Activated CD8-positive, alpha-beta memory T cell treated with anti-CD3 and anti-CD28 coated beads, Interleukin-2, amount 50 U/mL, for 48 hours (primary cell): ENCODE measurements around the gene ANKRD55.
"Not testable (repeated sequence)": the region's sequence is repeated elsewhere in the genome, so short reads cannot be mapped to it uniquely, and the experiment has no call there.

Experiments used
- DNase-seq: peaks from one replicate; pipeline ENCODE4 v3.0.0-alpha.2; 2020

The ANKRD55 gene

GRCh38 chr5:56251918-56252553 is 18.9 kb upstream of the ANKRD55 start:
- DNase-seq = no peak

DNA sequence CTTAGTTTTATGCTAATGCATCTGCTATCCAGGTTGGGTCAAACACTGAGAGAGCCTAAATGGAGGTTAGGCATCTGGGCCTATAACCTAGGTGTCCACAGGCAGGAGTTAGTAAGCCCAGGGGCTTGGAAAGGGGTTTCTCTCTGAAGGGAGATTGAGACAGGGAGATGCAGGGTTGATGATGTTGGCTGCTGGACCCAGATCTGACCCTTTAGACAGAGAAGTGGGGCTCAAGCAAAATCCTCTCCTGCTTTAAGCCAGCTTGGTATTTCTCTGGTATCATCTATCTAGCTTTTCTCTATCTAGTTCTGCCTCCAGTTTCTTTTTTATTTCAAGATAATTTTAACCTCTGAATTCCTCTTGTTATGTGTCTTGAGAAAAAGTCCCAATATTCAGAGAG is 18.3 kb upstream of the ANKRD55 start:
- DNase-seq = no peak

GRCh38 chr5:56250011-56250410 is 16.9 kb upstream of the ANKRD55 start:
- no peak for DNase-seq

DNA sequence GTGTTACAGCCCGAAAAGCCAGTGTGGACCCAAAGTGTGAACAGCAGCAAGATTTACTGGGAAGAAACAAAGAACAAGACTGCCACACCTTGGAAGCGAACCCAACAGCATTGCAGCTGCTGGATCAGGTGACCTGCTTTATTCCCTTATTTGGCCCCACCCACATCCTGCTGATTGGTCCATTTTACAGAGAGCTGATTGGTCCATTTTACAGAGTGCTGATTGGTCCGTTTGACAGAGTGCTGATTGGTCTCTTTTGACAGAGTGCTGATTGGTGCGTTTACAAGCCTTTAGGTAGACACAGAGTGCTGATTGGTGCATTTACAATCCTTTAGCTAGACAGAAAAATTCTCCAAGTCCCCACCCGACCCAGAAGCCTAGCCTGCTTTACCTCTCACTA is 16.0 kb upstream of the ANKRD55 start:
- DNase-seq = not testable (repeated sequence)

DNA sequence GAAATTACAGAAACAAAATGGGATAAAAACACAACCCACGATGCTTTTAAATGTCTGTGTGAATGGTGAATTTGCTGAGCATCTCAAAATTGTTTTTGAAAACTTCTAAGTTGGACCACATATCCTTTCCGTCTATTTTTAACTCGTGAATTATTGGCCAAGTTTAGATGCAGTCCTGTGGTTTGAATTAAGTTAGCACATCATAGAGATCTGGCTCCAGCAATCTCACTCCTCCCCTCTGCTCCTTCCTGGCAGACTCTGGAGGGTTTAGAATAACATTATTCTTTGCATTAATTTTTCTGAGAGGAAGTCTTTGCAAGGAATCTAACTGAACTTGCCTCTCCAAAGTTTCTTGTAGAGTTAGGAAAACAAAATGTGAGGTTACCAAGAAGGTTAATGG is 14.5 kb upstream of the ANKRD55 start:
- no peak for DNase-seq

DNA sequence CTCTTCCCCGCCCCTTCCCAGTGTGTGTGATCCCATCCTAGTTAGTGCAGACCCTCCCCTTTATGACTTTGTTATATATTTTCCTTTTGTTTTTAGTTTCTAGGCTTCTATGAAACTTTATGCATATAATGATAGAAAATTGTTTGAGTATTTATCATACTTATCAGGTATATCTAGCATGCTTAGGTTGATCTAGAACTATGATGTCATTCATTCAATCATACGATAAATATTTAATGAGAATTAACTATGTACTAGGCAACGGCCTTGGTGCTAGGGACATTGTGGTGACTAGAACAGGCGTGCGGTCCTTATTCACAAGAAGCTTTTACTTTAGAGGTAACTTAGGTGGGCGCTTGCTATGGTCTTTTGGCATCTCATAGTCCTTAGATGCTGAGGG is 13.6 kb upstream of the ANKRD55 start:
- DNase-seq = no peak

DNA sequence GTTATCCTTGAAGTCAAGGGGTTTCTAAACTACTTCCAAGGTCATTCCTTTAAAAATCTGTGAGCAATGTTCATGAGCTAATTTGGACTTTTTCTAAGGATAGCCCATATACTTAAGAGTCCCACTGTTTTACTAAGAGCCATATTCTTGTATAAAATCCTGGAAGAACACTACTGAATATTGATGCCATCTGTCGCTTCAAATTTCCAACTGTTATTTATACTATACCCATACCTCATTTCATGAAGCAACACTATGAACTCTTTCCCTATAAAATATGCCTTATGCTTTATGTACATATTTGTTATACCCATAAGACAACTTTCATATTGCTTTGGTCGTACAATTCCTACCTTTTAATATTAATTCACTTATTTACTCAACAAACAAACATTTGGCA is 12.4 kb upstream of the ANKRD55 start:
- no peak for DNase-seq

DNA sequence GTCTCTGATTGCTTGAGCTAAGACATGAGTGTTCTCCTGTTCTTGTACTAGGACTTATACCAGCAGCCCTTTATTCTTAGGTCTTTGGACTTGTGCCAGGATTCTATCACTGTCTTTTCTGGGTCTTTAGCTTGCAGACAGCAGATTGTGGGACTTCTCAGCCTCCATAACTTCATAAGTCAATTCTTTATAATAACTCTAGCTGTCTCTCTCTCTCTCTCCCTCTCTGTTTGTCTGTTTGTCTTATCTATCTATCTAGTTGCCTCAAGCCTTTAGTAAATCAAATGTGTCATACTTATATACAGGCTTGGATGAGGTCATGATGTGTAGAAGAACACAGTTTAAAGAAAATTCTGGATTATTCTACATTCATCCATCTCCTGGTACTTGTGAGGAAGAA is 11.5 kb upstream of the ANKRD55 start:
- DNase-seq = no peak

DNA sequence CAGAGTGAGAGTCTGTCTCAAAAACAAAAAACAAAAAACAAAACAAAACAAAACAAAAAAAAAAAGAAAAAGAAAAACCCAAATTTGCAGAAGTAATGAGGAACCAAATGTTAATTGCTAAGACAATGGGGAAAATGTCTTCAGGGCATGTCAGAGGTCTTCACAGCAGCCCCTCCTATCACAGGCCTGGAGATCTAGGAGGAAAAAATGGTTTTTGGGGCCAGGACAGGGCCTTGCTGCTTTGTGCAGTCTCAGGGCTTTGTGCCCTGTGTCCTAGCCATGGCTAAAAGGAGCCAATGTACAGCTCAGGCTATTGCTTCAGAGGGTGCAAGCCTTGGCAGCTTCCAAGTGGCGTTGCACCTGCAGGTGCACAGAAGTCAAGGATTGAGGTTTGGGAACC is 9.1 kb upstream of the ANKRD55 start:
- DNase-seq = not testable (repeated sequence)

DNA sequence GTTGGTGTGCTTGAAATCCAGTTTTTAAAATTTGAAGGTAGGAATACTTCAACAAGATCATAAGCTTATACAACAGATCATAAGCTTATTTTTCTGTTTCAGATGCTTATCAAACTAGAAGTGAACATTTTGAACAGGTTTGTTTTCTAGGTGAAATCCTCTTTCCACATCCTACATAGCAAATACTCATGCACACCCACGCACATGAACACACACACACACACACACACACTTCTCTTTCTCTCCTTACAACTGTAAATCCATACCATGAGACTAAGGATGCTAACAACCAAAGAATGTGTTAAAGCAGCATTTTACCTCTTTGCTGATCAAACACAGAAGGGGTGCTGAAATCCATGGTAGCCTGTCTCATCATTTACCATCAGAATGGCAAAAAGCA is 592 bp downstream of the ANKRD55 start:
- no peak for DNase-seq

DNA sequence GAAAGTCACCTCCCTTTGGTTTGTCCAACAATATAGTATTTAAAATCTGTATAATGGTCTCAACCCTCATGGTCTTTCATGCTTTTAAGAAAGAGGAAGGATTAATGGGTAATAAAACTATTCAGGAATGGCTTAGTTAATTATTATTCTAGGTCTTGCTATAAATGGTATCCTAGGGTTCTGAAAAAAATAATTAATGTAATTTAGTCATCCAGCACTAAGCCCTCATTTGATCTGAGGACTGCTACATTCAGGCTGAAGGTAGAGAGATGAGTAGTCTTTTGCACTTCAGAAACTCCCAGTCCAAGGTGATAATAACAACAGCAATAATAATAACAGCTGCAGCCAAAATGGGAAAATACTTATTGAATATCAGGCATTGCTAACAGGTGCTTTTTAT is 2.6 kb downstream of the ANKRD55 start:
- DNase-seq = no peak

DNA sequence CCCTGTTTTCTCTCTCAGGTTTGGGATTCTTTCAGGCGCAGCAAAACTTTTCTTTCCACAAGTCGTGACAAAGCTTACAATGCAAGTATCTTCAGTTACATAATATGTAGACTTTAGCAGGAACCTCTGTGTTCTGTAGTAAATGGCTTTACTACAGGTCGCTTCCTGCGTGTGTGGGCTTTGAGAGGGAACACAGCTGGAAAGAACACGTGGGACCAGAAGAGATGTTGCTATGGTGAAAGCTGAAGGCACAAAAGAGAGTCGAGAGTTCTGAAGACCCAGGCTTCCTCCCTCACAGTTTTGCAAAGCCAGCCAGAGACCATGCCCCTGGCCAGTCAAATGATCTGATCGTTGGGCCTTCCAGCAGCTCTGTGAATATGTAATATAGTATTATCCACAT is 4.0 kb downstream of the ANKRD55 start:
- DNase-seq = no peak

DNA sequence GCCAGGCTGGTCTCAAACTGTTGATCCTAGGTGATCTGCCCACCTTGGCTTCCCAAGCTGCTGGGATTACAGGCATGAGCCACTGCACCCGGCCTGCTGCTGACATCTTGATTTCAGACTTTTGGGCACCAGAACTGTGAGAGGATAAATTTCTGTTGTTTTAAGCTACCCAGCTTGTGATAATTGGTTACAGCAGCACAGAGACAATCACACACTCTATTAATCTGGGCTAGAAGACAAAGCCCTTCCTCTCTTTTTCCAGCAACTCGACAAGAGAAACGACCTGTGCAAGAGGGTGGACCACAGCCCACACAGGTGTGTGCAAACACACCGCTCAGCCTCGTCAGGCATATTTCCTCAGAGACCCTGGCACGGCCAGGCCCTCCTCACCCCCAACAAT is 4.5 kb downstream of the ANKRD55 start:
- no peak for DNase-seq

DNA sequence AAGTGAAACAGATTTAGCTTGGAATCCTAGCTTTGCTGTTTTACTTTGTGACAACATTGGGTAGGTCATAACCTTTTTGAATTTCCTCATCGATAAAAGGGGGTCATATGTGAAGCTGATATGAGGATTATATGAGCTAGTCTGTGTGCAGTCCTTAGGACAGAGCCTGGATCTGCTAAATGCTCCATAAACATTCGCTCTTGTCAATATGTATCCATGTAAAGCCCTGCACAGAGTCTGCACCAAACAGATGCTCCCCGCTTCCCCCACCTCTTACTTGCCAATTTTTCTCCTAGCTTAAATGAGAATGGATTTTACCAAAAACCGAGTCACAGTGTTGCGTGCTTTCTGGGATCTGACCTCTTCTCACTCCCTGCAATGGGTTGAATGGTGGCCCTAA is 5.4 kb downstream of the ANKRD55 start:
- DNase-seq = no peak

DNA sequence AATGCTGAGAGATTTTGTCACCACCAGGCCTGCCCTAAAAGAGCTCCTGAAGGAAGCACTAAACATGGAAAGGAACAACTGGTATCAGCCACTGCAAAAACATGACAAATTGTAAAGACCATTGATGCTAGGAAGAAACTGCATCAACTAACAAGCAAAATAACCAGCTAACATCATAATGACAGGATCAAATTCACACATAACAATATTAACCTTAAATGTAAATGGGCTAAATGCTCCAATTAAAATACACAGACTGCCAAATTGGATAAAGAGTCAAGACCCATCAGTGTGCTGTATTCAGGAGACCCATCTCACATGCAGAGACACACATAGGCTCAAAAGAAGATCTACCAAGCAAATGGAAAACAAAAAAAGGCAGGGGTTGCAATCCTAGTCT is 9.8 kb downstream of the ANKRD55 start:
- DNase-seq = not testable (repeated sequence)

- DNase-seq = not testable (repeated sequence)
Measured at GRCh38 chr5:56221601-56222000, 11.5 kb downstream of the ANKRD55 start.

GRCh38 chr5:56215019-56215830 is 17.9 kb downstream of the ANKRD55 start:
- DNase-seq = no peak

DNA sequence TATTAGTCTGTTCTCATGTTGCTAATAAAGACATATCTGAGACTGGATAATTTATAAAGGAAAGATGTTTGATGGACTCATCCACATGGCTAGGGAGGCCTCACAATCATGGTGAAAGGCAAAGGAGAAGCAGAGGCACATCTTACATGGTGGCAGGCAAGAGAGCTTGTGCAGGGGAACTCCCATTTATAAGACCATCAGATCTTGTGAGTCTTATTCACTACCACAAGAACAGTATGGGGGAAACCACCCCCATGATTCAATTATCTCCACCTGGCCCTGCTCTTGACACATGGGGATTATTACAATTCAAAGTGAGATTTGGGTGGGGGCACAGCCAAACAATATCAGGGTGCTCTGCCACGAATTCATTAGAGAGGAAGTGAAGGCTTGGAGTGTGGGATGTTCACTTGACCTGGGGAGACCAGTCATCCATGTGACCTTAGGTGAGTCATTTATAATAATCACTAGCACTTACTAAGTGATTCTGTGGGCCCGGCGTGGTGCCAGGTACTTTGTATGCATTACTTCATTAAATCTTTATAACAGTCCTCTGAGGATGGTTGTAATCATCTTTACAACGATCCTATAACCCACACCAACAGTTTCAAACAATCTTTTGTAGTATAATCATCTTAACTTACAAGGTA is 19.1 kb downstream of the ANKRD55 start:
- not testable (repeated sequence) for DNase-seq

DNA sequence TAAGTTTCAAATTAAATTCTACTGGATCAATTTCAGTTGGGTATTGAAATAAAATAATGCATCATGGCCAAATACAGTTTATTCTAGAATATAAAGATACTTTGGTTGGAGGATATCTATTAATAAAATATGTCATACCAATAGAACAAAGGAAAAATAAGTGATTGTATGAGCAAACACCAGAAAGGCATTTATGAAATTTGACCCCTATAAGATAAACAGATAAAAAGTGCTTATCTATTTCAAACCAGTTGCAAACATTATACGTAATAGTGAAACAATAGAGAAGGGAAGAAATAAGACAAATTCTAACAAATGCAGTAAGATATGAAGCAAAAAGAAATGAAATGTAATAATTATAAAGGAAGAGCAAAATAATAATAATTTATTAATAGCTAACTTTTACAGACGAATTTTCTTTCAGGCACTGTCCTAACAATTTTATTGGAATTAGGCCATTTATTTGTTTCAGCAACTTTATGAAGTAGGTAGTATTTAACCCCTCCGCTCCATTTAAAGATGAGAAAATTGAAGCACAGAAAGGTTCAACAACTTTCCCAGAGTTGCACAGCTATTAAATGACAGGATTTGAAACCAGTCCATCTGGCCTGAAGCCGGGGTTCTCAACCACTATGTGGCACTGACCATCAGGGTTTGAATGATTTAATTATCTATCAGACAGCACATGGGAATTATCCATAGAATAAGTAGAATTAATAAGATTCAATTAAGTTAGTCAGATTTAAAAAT is 20.8 kb downstream of the ANKRD55 start:
- no peak for DNase-seq

GRCh38 chr5:56211298-56211865 is 21.7 kb downstream of the ANKRD55 start:
- DNase-seq = no peak

DNA sequence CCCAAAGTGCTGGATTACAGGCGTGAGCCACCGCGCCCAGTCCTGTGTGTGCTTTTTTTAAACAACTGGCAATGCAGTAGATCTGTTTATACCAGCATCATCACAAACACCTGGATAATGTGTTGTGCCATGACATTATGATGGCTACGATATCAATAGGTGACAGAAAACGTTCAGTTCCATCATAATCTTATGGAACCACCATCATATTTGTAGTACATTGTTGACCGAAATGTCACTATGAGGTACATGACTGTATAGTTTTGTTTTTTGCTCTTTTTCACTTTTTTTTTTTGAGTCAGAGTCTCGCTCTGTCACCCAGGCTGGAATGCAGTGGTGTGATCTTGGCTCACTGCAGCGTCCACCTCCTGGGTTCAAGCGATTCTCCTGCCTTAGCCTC is 24.4 kb downstream of the ANKRD55 start:
- DNase-seq = no peak

- DNase-seq = no peak
Measured at GRCh38 chr5:56207537-56207936, 25.6 kb downstream of the ANKRD55 start.
